Neuron (in vitro differentiated cells): Measurements from ENCODE around the gene DISC1.

Source experiments
- H2AFZ ChIP-seq: one replicate; pipeline ENCODE4 v1.6.1; 2013; ENCODE audit warnings: low read depth, mild to moderate bottlenecking, inconsistent platforms, low read length, moderate library complexity
- H3K27me3 ChIP-seq: one replicate; pipeline ENCODE4 v1.6.1; 2013; ENCODE audit warnings: low read length; ENCODE audit not compliant: insufficient read depth
- H3K36me3 ChIP-seq: one replicate; pipeline ENCODE4 v1.6.1; 2013; ENCODE audit warnings: low read length; ENCODE audit not compliant: insufficient read depth
- H3K4me1 ChIP-seq: one replicate; pipeline ENCODE4 v1.6.1; 2013; ENCODE audit warnings: low read length; ENCODE audit not compliant: insufficient read depth
- H3K4me3 ChIP-seq: 2 replicates; pipeline ENCODE4 v1.5.1; 2013; ENCODE audit warnings: mild to moderate bottlenecking, low read length, moderate library complexity
- H3K9me3 ChIP-seq: one replicate; pipeline ENCODE4 v1.6.1; 2013; ENCODE audit warnings: low read length

DISC1 gene

GRCh38 chr1:232057896-232058274 is 431.3 kb downstream of the DISC1 start:
- Histone ChIP-seq H3K4me1 (no peaks in the 10 kb centered on the region), H2AFZ (no peak overlapping the region), H3K27me3 (no peaks in the 10 kb centered on the region), H3K36me3 (no peaks in the 10 kb centered on the region), H3K9me3 (no peaks in the 10 kb centered on the region), H3K4me3 (no peak overlapping the region)

GRCh38 chr1:232059726-232060374 is 433.3 kb downstream of the DISC1 start:
- H3K4me3 ChIP-seq, result no peak overlapping the region
- H2AFZ ChIP-seq, result no peak overlapping the region
- H3K4me1 ChIP-seq, result no peaks in the 10 kb centered on the region
- H3K9me3 ChIP-seq, result no peaks in the 10 kb centered on the region
- H3K27me3 ChIP-seq, result no peaks in the 10 kb centered on the region
- no peaks in the 10 kb centered on the region for H3K36me3 ChIP-seq

GRCh38 chr1:232062967-232063366 is 436.4 kb downstream of the DISC1 start:
- no peaks in the 10 kb centered on the region for H3K27me3 ChIP-seq
- no peak overlapping the region for H2AFZ ChIP-seq
- no peak overlapping the region for H3K4me3 ChIP-seq
- no peaks in the 10 kb centered on the region for H3K9me3 ChIP-seq
- H3K4me1 ChIP-seq, result no peaks in the 10 kb centered on the region
- no peaks in the 10 kb centered on the region for H3K36me3 ChIP-seq

GRCh38 chr1:232066521-232066920 is 439.9 kb downstream of the DISC1 start:
- no peaks in the 10 kb centered on the region for H3K36me3 ChIP-seq
- no peaks in the 10 kb centered on the region for H3K27me3 ChIP-seq
- H2AFZ ChIP-seq, result no peak overlapping the region
- H3K4me3 ChIP-seq, result no peak overlapping the region
- no peaks in the 10 kb centered on the region for H3K9me3 ChIP-seq
- H3K4me1 ChIP-seq, result no peaks in the 10 kb centered on the region

- no peak overlapping the region for H2AFZ ChIP-seq
- no peaks in the 10 kb centered on the region for H3K4me1 ChIP-seq
- H3K27me3 ChIP-seq, result no peaks in the 10 kb centered on the region
- no peaks in the 10 kb centered on the region for H3K36me3 ChIP-seq
- H3K4me3 ChIP-seq, result no peak overlapping the region
- no peaks in the 10 kb centered on the region for H3K9me3 ChIP-seq
These were observed 447.7 kb downstream of the DISC1 start for GRCh38 chr1:232074265-232074664.

GRCh38 chr1:232077809-232078208 is 451.2 kb downstream of the DISC1 start:
- H3K9me3 ChIP-seq, result no peaks in the 10 kb centered on the region
- no peaks in the 10 kb centered on the region for H3K36me3 ChIP-seq
- no peaks in the 10 kb centered on the region for H3K4me1 ChIP-seq
- H3K4me3 ChIP-seq, result no peak overlapping the region
- H3K27me3 ChIP-seq, result no peaks in the 10 kb centered on the region
- no peak overlapping the region for H2AFZ ChIP-seq

- Histone ChIP-seq H3K9me3 (no peaks in the 10 kb centered on the region), H3K4me1 (peaks cover 5% of the 10 kb centered on the region), H3K27me3 (no peaks in the 10 kb centered on the region), H2AFZ (no peak overlapping the region), H3K36me3 (no peaks in the 10 kb centered on the region), H3K4me3 (no peak overlapping the region)
These were observed 458.1 kb downstream of the DISC1 start for GRCh38 chr1:232084584-232085223.

GRCh38 chr1:232090816-232091215 is 464.2 kb downstream of the DISC1 start:
- no peak overlapping the region for H2AFZ ChIP-seq
- peaks cover 5% of the 10 kb centered on the region for H3K4me1 ChIP-seq
- no peaks in the 10 kb centered on the region for H3K9me3 ChIP-seq
- H3K4me3 ChIP-seq, result no peak overlapping the region
- H3K27me3 ChIP-seq, result no peaks in the 10 kb centered on the region
- no peaks in the 10 kb centered on the region for H3K36me3 ChIP-seq
